ENCODE results near the gene BAHD1. TPM values are rescaled to one million over a fixed set of nuclear protein-coding genes. Genes with fewer than 3 reads are reported as not detected.
A peak's percentile ranks its signal among the peaks of the same experiment; 100 is the strongest.

Gene BAHD1
- total RNA-seq, 1 donor from 2014 or later = 28.4 TPM

- no peak for ATAC-seq (ENCODE audit: low read depth)
- TF ChIP-seq CTCF (IDR thresholded peaks at IDR 0.05) = no peak
- no peak overlapping the region for H3K4me3 Mint-ChIP-seq
- H3K9me3 Mint-ChIP-seq = no peaks in the 10 kb centered on the region
- ChIA-PET CTCF (no interaction called here), POLR2A (interaction anchor here (0.7 kb wide), 1 partner anchor 27 kb away, joined by 3 read pairs; no protein-coding TSS in a partner anchor)
- no peaks in the 10 kb centered on the region for H3K36me3 Mint-ChIP-seq (ENCODE audit: low read depth)
- intact Hi-C loops (cut with micrococcal nuclease) = no loop called here
- H3K27me3 Mint-ChIP-seq = peaks cover 40% of the 10 kb centered on the region
- no peaks in the 10 kb centered on the region for H3K4me1 Mint-ChIP-seq
- no peak for DNase-seq
- H3K27ac Mint-ChIP-seq = no peak overlapping the region
These were observed 60.7 kb downstream of the BAHD1 start for GRCh38 chr15:40501487-40501886.

GRCh38 chr15:40506964-40507571 is 66.3 kb downstream of the BAHD1 start:
- TF ChIP-seq CTCF (IDR thresholded peaks at IDR 0.05) = no peak
- intact Hi-C loops (cut with micrococcal nuclease) = loop anchor here (1.0 to 2.0 kb wide), 3 partner anchors 36 to 163 kb away; partner anchors contain the start of gene CHST14
- CTCF ChIA-PET = interaction anchor here (0.9 to 1.4 kb wide), 2 partner anchors 12 to 13 kb away, joined by 3 to 4 read pairs; no protein-coding TSS in a partner anchor
- no peak overlapping the region for H3K27ac Mint-ChIP-seq
- H3K27me3 Mint-ChIP-seq = peaks cover 37% of the 10 kb centered on the region
- no peaks in the 10 kb centered on the region for H3K36me3 Mint-ChIP-seq (ENCODE audit: low read depth)
- peak overlapping the region; percentile 51 for H3K4me3 Mint-ChIP-seq
- peaks cover 25% of the 10 kb centered on the region for H3K4me1 Mint-ChIP-seq
- POLR2A ChIA-PET = interaction anchor here (0.8 kb wide), 1 partner anchor 66 kb away, joined by 4 read pairs; the partner anchor contains the start of gene BAHD1
- H3K9me3 Mint-ChIP-seq = no peaks in the 10 kb centered on the region
- peak; percentile 45 for ATAC-seq (ENCODE audit: low read depth)
- peak; percentile 49 for DNase-seq

- CTCF ChIA-PET = interaction anchor here (1.2 kb wide), 1 partner anchor 11 kb away, joined by 3 read pairs; no protein-coding TSS in a partner anchor
- Mint-ChIP-seq H3K36me3 (ENCODE audit: low read depth) (no peaks in the 10 kb centered on the region), H3K4me3 (no peak overlapping the region), H3K9me3 (no peaks in the 10 kb centered on the region), H3K4me1 (peaks cover 28% of the 10 kb centered on the region), H3K27me3 (peaks cover 27% of the 10 kb centered on the region), H3K27ac (no peak overlapping the region)
- TF ChIP-seq CTCF (IDR thresholded peaks at IDR 0.05) = no peak
- DNase-seq (no peak), ATAC-seq (ENCODE audit: low read depth) (no peak)
- POLR2A ChIA-PET = no interaction called here
- intact Hi-C loops (cut with micrococcal nuclease) = no loop called here
These were observed 67.5 kb downstream of the BAHD1 start for GRCh38 chr15:40508216-40508615.

GRCh38 chr15:40510201-40510600 is 69.4 kb downstream of the BAHD1 start:
- POLR2A ChIA-PET = no interaction called here
- Mint-ChIP-seq H3K4me1 (peaks cover 28% of the 10 kb centered on the region), H3K27me3 (peaks cover 18% of the 10 kb centered on the region)

More at GRCh38 chr15:40510201-40510600, 69.4 kb downstream of the BAHD1 start:
- intact Hi-C loops (cut with micrococcal nuclease) = loop anchor here (2.0 kb wide), 1 partner anchor 69 kb away; the partner anchor contains the start of gene BAHD1
- Mint-ChIP-seq H3K27ac (no peak overlapping the region), H3K36me3 (ENCODE audit: low read depth) (no peaks in the 10 kb centered on the region), H3K4me3 (peak overlapping the region; percentile 92), H3K9me3 (no peaks in the 10 kb centered on the region)
- no peak for TF ChIP-seq CTCF (IDR thresholded peaks at IDR 0.05)
- DNase-seq = no peak
- CTCF ChIA-PET = interaction anchor here (0.6 kb wide), 1 partner anchor 557 kb away, joined by 3 read pairs; no protein-coding TSS in a partner anchor
- no peak for ATAC-seq (ENCODE audit: low read depth)
